CD4-positive, alpha-beta T cell treated with Interleukin-6 for 4 hours (primary cell): Measurements from ENCODE around the gene NEK4.
"Not testable (repeated sequence)": the region's sequence is repeated elsewhere in the genome, so short reads cannot be mapped to it uniquely, and the experiment has no call there.

Source experiments
- DNase-seq: peaks from one replicate; pipeline ENCODE4 v3.0.0-alpha.2; 2020; ENCODE audit warnings: mixed read lengths

NEK4 gene

GRCh38 chr3:52777959-52778805, 7.4 kb upstream of the NEK4 start:
- no peak for DNase-seq

GRCh38 chr3:52777127-52777958, 6.6 kb upstream of the NEK4 start, which contains the start of gene ITIH1:
Gene ITIH1, plus strand, starts transcription at chr3:52777599. Its CDS starts 17 bp downstream, at chr3:52777616.
- DNase-seq, result no peak

- not testable (repeated sequence) for DNase-seq
These were observed 5.7 kb upstream of the NEK4 start for GRCh38 chr3:52776486-52776885.

DNA sequence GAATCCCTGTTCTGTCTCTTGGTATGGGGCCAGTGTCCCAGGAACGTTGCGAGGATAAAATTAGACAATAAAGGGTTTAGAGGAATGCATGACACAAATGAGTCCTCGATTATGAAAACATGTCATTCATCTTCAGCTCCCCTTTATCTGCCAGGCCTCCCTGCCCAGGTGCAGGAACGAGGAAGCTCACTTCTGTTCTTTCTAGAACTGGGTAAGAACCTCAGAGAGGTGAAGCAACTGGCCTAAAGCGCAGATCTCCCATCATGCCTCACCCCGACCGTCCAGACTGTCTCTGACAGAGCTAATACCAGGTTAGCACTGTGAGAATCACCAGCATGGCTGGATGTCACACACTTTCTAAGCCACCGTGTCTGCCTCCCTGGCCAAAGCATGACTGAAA, 5.1 kb upstream of the NEK4 start:
- no peak for DNase-seq

DNA sequence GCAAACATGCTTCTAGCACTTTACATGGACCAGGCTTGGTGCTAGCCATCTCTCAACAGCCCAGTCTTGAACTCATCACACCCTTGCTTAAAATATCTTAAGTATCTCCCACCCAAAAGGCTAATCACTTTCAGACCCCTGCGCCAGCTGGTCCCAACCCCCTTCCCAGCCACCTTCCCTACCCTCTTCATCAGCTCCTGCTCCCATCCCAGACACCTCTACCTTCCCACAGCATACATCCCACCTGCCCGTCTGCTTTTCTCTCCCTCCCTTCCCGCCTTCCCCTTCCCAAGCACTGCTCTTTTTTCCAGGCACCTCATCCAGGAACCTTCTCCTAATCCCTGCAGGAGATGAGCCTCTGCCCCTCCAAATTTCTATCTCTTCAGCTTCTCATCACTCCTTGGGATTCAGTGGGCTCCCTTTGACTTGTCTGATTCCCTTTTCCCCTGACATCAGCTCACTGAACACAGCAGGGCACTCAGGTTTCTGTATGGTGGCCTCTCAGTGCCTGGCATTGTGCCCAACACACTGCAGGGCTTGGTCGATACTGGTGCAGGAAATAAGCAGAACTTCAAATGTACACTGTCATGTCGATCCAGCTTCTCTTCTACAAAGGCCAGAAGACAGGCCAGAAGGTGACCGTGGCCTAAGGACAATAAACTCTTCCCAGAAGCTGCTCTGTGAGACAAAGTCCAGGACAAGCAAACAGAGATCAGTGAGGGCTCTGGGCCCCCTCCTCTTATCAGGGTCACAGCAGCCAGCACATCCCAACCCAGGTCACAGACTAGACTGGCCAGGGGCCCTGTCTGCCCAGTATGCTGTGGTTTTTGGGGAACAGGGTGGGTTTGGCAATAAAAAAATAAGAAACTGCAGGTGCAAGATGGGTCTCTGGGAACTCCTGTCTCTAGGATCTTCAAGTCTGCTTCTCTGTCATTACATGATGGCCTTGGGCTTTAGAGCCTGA, 4.4 kb upstream of the NEK4 start:
- no peak for DNase-seq

DNA sequence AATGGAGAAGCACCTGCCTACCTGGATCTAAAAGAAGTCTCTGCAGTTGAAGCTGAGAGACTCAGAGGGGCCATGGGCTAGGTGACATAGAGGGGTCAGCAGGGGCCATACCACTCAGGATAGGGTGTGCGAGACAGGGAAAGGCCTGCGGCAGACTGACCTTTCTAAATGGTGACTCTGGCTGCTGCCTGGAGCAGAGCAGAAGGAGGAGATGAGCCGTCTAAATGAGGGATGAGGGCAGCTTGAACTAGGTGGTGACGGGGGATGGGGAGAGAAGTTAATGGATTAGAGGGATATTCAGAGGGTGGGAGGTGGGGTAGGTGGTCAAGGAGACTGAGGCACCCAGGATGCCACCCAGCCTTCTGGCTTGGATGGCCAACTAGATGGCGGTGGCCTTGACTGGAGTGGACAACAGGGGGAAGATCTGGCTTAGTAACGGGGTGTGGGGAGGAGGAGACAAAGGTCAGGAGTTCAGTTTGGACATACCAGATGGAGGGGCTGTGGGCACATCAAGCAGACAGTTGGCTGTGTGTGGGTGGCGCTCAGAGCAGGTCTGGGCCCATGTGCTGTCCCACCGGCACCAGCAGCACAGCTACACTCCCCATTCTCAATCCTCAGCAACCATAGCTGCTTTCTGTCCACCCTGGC, 3.5 kb upstream of the NEK4 start:
- DNase-seq, result no peak

- no peak for DNase-seq
These were observed 2.8 kb upstream of the NEK4 start for GRCh38 chr3:52773361-52774065.

DNA sequence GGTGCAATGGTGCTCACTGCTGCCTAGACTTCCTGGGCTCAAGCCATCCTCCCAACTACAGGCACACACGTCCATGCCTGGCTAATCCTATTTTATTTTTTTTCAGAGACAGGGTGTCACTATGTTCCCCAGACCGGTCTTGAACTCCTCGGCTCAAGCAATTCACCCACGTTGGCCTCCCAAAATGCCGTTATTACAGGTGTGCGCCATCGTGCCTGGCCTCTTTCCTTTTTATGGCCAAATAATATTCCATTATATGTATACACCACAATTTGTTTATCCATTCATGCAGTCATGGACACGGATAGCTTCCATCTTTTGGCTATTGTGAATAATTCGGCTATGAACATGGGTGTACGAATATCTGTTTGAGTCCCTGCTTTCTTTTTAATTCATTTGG, 962 bp upstream of the NEK4 start:
- DNase-seq, result no peak

DNA sequence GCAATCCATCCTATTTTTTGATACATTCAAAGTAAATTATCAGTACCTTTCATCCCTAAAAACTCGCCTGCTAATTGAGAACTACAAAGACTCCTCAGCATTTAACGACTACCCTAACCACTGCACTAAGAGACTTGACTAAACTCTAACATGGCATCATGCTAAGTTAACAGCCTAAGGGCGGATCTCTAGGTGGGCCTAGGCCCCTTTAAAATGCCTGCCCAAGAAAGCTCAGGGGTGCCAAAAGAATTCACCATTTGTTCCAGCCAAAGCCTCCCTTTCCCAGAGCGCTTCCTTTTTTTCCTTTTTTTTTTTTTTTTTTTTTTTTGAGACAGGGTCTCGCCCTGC, 568 bp upstream of the NEK4 start:
- DNase-seq, result no peak

- DNase-seq, result no peak
These were observed 819 bp downstream of the NEK4 start for GRCh38 chr3:52769786-52770455.

DNA sequence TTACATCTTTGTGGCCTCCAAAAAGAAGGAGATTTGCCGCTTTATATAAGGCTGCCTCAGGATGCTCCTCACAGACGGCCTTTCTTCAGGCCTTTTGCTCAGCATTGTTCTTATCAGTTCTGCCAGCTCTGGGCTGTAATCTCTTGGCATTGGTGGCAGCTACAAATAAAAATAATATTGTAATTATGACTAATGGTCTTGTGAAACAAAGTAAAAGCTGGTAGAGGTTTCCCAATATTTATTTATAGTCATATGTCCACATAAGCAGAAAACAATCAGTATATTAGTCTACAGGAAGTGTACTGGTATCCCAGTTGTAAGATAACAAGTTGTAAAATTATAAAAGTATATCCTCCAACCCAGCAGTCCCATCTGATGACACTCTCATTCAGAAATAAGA, 7.3 kb downstream of the NEK4 start:
- DNase-seq, result no peak

GRCh38 chr3:52756141-52756540, 14.6 kb downstream of the NEK4 start:
- no peak for DNase-seq

GRCh38 chr3:52754373-52754772, 16.4 kb downstream of the NEK4 start:
- DNase-seq, result no peak

- DNase-seq, result no peak
These were observed 18.6 kb downstream of the NEK4 start for GRCh38 chr3:52752045-52752660.

DNA sequence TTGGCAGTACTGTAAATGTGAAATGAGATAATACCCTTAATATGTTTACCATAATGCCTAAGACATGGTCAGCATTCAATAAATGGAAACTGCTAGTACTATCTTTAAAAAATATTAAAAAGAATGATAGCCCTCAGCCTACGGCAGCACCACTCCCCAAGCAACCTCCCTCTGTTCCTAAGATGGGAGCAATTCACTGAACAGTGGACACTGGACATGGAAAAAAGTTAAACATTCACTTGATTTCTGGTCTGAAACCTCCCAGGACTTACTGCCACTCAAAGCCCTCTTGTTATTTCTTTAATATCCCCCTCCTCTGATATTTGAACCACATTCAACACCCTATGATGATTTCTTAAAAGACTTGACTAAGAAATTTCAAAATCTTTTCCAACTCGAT, 27.0 kb downstream of the NEK4 start:
- DNase-seq, result no peak

DNA sequence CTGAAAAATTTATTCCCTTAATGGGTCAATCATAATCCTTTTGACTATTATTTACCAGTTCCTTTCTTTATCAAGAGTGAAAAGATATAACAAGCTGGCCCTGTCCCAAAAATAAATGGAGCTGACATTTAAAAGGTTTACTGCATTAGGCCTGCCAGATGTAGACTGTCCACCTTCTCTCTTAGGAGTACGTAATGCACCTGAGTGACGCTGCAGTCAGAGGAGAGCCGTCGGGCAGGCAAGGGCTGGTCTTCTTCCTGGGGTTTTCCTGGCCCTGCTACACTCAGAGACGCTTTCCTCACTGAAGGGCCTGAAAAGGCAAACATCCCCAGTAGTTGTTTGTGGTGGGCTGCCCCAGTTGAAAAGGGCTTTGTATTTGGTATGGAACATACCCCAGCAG, 27.6 kb downstream of the NEK4 start:
- DNase-seq, result no peak

GRCh38 chr3:52742418-52743041, 28.2 kb downstream of the NEK4 start:
- no peak for DNase-seq

- no peak for DNase-seq
These were observed 31.0 kb downstream of the NEK4 start for GRCh38 chr3:52739730-52740129.

GRCh38 chr3:52733256-52733891, 37.4 kb downstream of the NEK4 start:
- DNase-seq, result no peak

- no peak for DNase-seq
These were observed 39.1 kb downstream of the NEK4 start for GRCh38 chr3:52731590-52731989.
